NCI-H510A treated with DMSO at 0.1 percent for 48 hours (cell line): ENCODE data around the gene LRP5.
"Not testable (repeated sequence)": the region's sequence is repeated elsewhere in the genome, so short reads cannot be mapped to it uniquely, and the experiment has no call there.

Experiments
- DNase-seq: peaks from one replicate; lab custom pipeline; 2025; lab: John Stamatoyannopoulos, UW

LRP5 gene

DNA sequence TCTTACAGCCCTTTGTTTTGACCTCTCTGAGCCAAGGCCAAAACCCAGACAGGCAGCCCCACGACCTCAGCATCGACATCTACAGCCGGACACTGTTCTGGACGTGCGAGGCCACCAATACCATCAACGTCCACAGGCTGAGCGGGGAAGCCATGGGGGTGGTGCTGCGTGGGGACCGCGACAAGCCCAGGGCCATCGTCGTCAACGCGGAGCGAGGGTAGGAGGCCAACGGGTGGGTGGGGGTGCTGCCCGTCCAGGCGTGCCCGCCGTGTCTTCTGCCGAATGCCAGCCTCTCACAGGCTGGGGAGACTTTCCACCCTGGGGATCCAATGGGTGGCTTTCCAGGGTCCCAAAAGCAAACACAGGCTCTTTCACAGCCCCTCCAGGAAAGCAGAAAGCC lies 111.1 kb downstream of the LRP5 start:
- no peak for DNase-seq

DNA sequence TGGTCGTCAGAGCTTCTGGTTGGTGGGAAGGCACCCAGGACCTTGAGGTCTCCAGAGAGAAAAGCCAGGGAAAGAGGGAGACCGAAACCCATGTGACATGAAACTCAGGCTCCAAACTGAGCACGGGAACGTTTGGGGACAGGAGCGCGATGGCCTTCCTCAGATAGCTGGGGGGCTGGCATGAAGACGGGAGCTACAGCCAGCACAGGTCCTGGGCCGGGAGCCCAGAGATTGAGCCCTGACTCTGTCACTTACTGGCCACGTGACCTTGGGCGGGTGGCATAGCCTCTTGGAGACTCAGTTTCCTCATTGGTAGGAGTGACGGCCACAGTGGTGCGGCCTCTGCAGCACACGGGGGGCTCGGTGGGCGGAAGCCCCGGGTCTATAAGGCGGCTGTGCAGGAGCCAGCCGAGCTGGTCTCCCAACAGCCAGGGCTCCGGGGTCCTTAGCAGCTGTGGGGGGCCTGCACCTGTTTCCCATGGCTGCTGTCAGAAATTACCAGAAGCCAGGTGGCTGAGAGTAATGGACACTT lies 111.8 kb downstream of the LRP5 start:
- no peak for DNase-seq

DNA sequence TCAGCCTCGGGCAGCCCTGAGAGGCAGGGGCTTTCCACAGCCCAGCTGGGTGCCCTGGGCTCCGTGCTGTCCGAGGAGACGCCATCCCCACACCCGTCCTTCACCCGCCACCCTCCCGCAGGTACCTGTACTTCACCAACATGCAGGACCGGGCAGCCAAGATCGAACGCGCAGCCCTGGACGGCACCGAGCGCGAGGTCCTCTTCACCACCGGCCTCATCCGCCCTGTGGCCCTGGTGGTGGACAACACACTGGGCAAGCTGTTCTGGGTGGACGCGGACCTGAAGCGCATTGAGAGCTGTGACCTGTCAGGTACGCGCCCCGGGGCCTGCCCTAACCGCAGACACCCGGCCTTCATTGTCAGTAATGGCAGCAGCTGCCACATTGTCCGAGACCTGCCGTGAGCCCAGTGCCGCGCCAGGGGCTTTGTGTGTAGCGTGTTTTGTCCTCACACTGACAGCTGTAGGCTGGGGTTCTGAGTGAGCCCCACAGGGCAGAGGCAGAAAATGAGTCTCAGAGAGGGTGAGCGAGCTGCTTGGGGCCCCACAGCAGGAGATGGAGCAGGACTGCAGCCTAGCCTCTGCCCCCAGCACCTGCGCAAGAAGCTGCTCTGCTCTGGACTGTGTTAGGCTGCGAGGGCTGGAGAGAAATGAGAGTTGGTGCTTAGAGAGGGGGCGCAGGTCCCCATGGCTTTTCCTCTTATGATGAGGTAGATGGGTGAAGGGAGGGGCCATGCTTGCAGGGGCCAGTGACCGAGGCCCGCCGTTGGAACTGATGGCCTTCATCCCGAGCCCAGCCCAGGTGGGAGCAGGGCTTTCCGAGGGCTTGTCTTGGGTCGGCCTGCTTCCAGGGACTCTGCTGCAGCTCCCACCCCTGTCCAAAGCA lies 112.8 kb downstream of the LRP5 start:
- DNase-seq, result no peak

DNA sequence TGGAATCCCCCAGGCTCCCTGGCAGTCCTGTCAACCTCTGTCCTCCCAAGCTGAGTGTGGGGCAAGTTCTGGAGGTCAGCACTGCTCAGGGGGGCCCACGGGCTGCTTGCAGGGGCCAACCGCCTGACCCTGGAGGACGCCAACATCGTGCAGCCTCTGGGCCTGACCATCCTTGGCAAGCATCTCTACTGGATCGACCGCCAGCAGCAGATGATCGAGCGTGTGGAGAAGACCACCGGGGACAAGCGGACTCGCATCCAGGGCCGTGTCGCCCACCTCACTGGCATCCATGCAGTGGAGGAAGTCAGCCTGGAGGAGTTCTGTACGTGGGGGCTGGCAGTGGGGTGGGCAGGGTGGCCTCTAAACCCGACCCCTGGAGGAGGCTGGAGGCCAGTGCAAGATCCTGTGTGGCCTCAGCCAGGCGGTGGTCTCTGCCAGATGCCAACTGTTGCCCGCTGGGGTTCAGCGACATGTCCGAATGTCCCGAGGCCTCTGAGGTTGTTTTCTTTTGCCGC lies 113.5 kb downstream of the LRP5 start:
- DNase-seq, result no peak

DNA sequence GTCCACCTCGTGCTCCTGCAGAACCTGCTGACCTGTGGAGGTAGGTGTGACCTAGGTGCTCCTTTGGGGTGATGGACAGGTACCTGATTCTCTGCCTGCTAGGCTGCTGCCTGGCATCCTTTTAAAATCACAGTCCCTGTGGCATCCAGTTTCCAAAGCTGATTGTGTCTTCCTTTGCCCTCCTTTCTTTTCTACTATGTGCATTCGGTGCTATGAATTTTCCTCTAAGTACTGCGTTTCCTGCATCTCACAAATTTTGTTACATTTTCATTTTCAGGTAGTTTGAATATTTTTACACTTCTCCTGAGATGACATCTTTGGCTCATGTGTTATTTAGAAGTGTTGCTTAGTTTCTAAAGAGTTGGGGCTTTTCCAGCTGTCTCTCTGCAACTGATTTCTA lies 117.3 kb downstream of the LRP5 start:
- no peak for DNase-seq

DNA sequence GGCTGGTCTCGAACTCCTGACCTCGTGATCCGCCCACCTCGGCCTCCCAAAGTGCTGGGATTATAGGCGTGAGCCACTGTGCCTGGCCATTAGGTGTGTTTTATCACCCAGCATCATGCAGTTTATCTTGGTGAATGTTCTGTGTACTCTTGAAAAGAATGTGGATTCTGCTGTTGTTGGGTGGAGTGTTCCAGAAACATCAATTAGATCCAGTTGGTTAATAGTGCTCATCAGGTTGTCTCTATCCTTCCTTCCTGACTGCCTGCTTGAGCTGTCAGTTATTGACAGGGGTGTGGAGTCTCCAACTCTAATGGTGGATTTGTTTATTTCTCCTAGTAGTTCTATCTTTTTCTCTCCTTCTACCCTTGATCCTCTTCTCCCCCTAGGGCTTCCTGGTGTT lies 118.0 kb downstream of the LRP5 start:
- no peak for DNase-seq

DNA sequence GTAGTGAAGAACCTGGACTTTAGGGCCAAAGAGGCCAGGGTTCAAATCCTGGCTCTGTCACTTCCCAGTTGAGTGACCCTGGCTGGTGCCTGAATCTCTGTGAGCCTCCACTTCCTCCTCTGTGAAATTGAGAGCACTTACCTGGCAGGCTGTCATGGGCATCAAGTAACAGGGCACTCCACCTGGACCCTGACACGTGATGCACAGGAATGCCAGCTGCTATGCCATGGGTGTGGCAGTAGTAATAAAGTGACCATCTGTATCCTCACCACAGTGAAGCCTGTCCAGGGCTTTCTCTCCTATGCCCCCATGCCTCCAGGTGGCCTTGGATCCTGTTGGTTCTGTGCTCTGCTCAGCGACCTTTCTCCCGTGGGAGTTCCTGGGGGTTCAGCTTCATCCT lies 118.4 kb downstream of the LRP5 start:
- peak; percentile 61 for DNase-seq

DNA sequence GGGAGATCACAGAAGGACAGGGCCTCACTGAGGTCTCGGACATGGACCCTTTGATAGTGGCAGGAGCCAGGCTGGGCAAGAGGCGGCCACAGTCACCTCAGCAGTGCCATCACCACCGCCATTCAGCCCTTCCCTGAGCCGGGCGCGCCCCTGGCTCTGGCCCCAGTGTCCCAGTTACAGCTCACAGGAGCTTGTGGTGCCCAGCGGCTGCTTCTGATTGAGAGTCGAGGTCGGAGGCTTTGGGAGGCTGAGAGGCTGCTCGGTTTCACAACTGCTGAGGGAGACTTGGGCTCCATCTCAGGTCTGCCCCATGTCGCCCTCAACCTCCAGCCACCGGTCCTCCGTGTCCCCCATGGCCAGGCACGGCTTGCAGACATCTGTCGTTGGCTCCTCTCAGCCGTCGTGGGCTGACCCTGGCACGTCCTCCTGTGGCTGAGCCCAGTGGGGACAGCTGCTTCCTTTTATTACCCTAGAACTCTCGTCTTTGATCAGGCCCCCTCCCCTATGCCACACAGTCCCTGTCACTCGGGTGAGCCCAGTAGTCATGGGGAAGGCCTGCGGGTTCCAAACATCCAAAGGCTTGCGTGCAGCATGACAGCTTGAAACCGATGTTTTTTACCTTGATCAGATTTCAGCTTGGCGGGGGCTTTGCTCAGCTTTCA lies 119.7 kb downstream of the LRP5 start:
- no peak for DNase-seq

DNA sequence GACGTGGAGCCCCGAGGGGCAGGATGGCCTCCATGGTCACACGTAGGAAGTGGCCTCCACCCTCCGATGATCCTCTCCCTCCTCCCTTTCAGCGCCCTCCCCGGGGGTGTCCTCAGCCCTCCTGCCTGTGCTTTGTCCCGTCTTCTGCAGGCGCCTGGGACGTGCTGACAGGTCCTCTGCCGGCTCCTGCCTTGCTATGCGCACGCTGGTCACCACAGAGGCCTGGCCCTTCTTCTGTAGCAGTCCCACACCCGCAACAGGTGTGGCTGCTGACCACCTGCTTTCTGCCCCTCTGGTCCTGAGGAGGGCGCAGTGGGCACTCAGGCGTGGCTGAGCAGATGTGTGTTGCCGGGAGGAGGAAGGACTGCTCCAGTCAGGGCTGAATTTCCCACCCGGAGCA lies 120.5 kb downstream of the LRP5 start:
- DNase-seq, result no peak

DNA sequence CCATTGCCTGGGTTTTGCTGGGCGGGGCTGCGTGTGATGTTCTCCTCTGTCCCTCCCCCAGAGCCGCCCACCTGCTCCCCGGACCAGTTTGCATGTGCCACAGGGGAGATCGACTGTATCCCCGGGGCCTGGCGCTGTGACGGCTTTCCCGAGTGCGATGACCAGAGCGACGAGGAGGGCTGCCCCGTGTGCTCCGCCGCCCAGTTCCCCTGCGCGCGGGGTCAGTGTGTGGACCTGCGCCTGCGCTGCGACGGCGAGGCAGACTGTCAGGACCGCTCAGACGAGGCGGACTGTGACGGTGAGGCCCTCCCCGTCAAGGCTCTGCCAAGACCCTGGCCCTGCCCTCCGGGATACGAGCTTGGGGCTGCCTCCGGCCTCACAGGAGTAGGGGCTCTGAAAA lies 121.2 kb downstream of the LRP5 start:
- DNase-seq, result no peak

DNA sequence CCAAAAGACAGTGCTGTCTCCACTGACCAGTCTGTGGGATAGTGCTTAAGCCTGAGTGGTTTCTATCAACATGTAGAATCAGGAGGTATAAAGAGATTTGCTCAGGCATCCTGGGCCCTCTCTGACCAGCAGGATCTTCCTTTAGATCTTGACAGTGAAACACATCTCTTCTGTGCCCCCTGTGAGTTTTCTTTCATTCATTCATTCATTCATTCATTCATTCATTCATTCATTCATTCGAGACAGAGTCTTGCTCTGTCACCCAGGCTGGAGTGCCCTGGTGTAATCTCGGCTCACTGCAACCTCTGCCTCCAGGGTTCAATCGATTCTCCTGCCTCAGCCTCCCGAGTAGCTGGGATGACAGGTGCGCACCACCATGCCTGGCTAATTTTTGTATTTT lies 121.8 kb downstream of the LRP5 start:
- DNase-seq, result not testable (repeated sequence)

DNA sequence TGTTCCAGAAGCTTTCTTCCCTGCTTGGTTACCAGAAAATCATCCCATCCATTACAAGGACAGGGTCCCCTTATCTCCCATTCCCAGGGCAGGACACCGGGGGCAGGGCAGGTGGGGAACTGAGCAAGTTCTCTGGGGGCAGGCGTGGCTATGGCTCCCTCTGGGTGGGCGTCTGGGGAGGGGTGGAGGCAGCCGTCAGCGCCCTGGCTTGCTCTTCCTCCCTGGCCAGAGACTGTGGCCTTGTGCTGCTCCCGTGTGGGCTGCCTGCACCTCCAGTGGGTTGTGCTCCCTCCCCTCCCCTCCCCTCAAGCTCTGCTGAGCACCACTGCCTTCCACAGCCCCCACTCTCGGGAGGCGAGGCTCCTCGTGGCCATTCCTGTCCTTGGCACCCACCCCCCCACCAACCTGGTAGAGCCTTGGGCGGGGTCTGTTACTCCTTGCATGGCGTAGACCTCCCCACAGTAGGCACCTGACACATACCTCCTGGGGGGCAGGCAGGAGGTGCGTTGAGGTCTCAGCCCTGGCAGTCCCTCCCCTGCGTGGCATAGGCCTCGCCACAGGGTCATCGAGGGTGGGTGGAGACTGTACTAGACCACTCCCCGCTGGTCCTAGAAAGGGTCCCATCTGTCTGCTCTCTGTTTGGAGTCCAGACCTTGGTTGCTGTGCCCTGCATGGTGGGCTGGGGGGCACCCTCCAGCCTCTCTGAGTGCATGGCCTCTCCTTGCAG lies 123.9 kb downstream of the LRP5 start:
- DNase-seq, result no peak

DNA sequence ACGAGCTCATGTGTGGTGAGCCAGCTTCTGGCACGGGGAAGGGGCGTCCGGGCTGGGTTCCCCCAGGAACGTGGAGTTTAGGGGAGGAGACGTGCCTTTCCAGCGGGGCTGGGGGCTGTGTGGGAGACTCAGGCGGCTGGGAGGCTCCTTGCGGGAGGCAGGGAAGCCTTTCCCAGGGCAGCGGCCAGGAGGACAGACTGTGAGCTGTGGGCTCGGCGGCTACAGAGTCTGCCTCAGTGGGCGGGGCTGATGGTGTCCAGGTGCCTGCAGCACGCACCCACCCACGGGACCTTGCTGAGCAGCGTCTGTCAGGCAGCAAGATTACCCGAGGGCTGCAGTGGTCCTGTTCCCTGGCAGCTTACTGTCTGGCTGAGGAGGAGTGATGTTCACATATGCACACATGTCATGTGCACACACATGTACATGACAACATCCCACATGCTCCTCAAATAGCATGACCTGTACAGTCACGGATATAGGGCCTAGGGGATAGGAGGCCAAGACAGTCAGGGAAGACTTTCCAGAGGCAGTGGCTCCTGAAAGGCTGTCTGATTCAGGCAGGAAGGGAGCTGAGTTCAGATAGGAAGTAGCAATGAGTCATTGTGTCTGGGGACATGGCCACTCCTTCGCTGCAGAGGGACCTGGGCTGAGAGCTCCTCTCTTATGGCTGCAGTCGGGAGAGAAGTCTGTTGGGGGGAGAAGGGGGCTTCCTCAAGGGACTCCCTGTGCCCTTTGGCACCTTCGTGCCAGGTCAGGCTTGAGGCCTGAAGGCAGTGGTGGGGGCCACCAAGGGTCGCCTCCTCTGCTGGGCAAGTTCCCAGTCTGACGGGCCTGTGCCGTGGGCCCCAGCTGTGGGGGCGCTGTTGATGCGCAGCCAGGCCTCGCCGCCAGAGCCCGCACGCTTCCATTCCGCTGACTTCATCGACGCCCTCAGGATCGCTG lies 124.9 kb downstream of the LRP5 start:
- DNase-seq, result no peak

DNA sequence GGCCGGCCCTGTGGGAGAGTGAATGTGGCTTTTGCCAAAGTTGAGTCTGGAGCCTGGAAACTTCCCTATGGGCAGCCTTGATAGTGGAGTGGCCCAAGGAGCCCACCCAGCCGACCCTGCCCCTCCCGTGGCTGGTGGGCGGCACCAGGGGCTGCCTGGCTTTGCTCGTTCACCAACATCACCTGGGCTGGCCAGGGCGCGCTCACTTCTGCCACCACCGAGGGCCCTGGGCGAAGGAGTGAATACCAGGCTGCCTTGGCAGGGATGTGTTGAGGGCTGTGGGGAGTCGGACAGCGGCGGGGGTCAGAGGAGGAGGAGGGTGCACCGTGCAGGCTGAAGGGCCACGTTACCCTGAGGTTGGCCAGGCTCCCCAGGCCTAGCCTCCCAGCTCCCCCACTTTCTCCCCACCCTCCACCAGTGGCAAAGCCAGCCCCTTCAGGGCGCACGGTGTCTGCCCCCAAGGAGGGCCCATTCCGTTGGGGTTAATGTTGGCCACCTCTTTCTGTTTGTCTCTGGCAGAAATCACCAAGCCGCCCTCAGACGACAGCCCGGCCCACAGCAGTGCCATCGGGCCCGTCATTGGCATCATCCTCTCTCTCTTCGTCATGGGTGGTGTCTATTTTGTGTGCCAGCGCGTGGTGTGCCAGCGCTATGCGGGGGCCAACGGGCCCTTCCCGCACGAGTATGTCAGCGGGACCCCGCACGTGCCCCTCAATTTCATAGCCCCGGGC lies 125.7 kb downstream of the LRP5 start:
- no peak for DNase-seq

DNA sequence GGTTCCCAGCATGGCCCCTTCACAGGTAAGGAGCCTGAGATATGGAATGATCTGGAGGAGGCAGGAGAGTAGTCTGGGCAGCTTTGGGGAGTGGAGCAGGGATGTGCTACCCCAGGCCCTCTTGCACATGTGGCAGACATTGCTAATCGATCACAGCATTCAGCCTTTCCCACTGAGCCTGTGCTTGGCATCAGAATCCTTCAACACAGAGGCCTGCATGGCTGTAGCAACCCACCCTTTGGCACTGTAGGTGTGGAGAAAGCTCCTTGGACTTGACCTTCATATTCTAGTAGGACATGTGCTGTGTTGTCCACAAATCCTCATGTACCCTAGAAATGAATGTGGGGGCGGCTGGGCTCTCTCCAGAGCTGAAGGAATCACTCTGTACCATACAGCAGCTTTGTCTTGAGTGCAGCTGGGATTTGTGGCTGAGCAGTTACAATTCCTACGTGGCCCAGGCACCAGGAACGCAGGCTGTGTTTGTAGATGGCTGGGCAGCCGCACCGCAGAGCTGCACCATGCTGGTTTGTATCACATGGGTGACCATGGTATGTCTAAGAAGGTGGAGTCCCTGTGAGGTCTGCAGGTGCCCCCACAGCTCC lies 126.4 kb downstream of the LRP5 start:
- no peak for DNase-seq

DNA sequence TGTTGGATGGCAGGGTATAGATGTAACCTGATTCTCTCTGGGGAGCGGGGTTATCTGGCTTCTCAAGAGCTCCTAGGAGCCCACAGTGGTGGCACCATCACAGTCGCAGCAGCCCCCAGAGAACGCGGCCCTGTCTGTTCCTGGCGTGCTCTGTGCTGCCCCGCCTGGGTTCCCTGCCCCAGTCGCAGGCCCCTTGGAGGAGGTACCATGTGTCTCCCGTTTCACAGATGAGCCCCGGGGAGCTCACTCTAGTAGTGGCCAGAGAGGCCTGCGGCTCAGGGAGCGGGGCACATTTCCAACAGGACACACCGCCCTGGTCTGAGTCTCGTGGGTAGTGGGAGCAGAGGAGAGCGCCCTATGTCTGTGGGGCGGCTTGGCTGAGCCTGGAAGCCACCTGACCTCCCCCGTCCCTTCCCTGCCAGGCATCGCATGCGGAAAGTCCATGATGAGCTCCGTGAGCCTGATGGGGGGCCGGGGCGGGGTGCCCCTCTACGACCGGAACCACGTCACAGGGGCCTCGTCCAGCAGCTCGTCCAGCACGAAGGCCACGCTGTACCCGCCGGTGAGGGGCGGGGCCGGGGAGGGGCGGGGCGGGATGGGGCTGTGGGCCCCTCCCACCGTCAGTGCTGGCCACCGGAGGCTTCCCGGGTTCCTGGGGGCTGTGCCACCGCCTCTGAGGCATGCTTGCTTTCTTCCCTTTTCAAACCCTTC lies 127.1 kb downstream of the LRP5 start:
- no peak for DNase-seq

DNA sequence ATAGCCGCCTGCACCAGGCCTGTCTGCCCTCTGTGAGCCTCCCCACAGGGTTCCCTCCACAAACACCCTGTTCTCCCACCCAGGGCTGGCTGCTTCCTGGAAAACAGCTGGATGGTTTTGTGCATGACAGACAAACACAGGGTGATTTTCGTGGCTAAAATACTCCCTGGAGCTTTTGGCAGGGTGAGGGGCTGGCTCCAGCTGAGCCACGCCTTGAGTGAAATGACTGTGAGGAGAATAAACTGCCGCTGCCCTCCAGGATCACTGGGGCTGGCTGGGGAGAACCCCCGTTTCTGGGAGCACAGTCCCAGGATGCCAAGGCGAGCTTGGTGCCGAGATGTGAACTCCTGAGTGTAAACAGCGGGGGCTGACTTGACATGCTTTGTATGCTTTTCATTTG lies 127.8 kb downstream of the LRP5 start:
- no peak for DNase-seq

DNA sequence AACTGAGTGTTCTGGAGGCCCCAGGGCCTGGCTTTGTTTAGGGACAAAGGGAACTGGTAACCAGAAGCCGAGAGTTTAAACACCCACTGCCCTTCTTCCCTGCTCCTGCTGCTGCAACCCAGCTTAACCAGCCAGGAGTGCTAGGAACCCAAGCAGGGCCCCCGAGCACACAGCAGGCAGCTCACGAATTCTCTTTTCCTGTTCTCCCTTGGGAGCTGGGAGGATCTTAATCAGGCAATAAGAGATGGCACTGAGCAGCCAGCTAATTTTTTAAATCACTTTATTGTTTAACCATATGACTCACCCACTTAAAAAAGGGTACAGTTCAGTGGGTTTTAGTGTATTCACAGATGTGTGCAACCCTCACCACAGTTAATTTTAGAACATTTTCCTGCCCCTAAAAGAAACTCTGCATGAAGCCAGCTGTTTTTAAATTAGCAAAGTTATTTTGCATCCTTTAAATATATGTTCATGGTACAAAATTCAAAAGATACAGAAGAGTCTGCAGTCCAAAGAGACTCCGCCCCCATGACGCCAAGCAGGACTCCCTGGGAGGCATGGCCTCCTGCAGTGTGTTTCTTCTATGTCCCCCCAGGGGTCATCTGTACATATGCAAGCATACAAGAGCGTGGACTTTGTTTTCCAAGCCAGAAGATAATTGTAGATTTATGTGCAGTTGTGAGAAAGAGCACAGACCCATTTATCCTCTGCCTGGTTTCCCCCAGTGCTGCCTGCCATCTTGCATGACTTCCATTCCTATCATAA lies 129.3 kb downstream of the LRP5 start:
- no peak for DNase-seq

DNA sequence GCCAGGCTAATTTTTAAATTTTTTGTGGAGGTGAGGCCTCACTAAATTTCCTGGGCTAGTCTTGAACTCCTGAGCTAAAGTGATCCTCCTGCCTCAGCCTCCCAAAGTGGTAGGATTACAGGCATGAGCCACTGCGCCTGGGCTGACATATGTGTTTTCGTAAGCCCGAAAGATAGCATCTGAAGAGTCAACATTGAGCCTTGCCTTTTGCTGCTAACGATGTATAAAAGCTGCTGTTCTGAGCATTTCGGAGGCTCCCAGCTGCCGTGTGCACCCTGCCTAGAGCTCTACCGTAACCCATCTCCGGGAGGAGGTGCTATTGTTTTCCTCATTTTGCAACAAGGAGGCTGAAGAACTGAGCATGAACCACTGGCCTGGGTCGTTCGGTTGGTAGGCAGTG lies 130.0 kb downstream of the LRP5 start:
- DNase-seq, result no peak
